RPMI7951 (cell line): ENCODE data around the gene GALE. TPM values are rescaled to one million over a fixed set of nuclear protein-coding genes. Genes with fewer than 3 reads are reported as not detected.
A peak's percentile ranks its signal among the peaks of the same experiment; 100 is the strongest.
"Not testable (repeated sequence)": the region's sequence is repeated elsewhere in the genome, so short reads cannot be mapped to it uniquely, and the experiment has no call there.

Experiments
- DNase-seq: peaks from one replicate; pipeline ENCODE4 v3.0.0-alpha.2; 2012; ENCODE audit warnings: low read depth
- total RNA-seq: library from RNA; depleted of rRNA; stranded (reverse); fragments of >200 nt; shearing (Covaris generic); gene quantifications from 2 replicates; pipeline ENCODE4 v1.2.3, GENCODE V29; 2014

Gene GALE
- total RNA-seq, 1 experiment from 2014 or later, result 58.3 TPM

- no peak for DNase-seq
Measured at GRCh38 chr1:23792151-23792945, 8.2 kb downstream of the GALE start.

- peak; percentile 32 for DNase-seq
Measured at GRCh38 chr1:23791516-23792047, 9.0 kb downstream of the GALE start.

- peak; percentile 91 for DNase-seq
Measured at GRCh38 chr1:23790696-23791515, 9.6 kb downstream of the GALE start, which contains the start of gene LYPLA2. LYPLA2 (plus strand) TSS chr1:23791145; CDS start chr1:23792683, 1,538 bp downstream.

GRCh38 chr1:23788695-23789094, 11.9 kb downstream of the GALE start:
- DNase-seq, result no peak

GRCh38 chr1:23787701-23788100, 12.9 kb downstream of the GALE start:
- no peak for DNase-seq

GRCh38 chr1:23784846-23785245, 15.7 kb downstream of the GALE start:
- DNase-seq, result no peak

- DNase-seq, result not testable (repeated sequence)
Measured at GRCh38 chr1:23783141-23783540, 17.4 kb downstream of the GALE start.

GRCh38 chr1:23779826-23780371, 20.7 kb downstream of the GALE start:
- DNase-seq, result peak; percentile 66

- DNase-seq, result peak; percentile 80
Measured at GRCh38 chr1:23777979-23778814, 22.4 kb downstream of the GALE start, which contains the start of gene PITHD1. PITHD1 (plus strand) TSS chr1:23778418; CDS start chr1:23778516, 98 bp downstream.

- no peak for DNase-seq
Measured at GRCh38 chr1:23776217-23776616, 24.3 kb downstream of the GALE start.

- no peak for DNase-seq
Measured at GRCh38 chr1:23774174-23774880, 26.2 kb downstream of the GALE start.

GRCh38 chr1:23772854-23773242, 27.7 kb downstream of the GALE start:
- DNase-seq, result no peak

- DNase-seq, result peak; percentile 78
Measured at GRCh38 chr1:23772049-23772853, 28.3 kb downstream of the GALE start.

GRCh38 chr1:23768733-23769132, 31.8 kb downstream of the GALE start:
- DNase-seq, result no peak

GRCh38 chr1:23763041-23763577, 37.4 kb downstream of the GALE start:
- no peak for DNase-seq

- DNase-seq, result no peak
Measured at GRCh38 chr1:23759277-23759676, 41.3 kb downstream of the GALE start.

GRCh38 chr1:23757812-23758211, 42.7 kb downstream of the GALE start:
- DNase-seq, result no peak

GRCh38 chr1:23756676-23757075, 43.9 kb downstream of the GALE start:
- DNase-seq, result peak; percentile 79

GRCh38 chr1:23752909-23753308, 47.6 kb downstream of the GALE start:
- no peak for DNase-seq
